GM23338 (cell line): ENCODE results near the gene ZCCHC17.

Source experiments
- CREB1 ChIP-seq: fragments of 250-450 bp; sonication (Bioruptor Pico); IDR thresholded peaks from 2 replicates; pipeline ENCODE4 v1.5.0; 2020; ENCODE audit warnings: low read depth, mild to moderate bottlenecking, moderate library complexity
- CTCF ChIP-seq, 2 experiments: fragments of 200-600 bp in 1 of 2; sonication (generic) in 1 of 2; conservative IDR thresholded peaks; 2 replicates each; pipeline versions ENCODE4 v1.5.1 to v1.6.1; 2016 to 2017; ENCODE audit warnings: antibody characterized with exemption in 2 of 2, low read depth in 2 of 2, mild to moderate bottlenecking in 2 of 2, moderate library complexity in 1 of 2
- ETS1 ChIP-seq: IDR thresholded peaks from 2 replicates; pipeline ENCODE4 v1.6.1; 2016; ENCODE audit warnings: antibody characterized with exemption
- EZH2 ChIP-seq: fragments of 200-600 bp; sonication (generic); IDR thresholded peaks from one replicate; pipeline ENCODE4 v1.8.0; 2017; ENCODE audit warnings: antibody characterized with exemption, mild to moderate bottlenecking, low read depth; ENCODE audit not compliant: unreplicated experiment
- EZH2phosphoT487 ChIP-seq: fragments of 200-600 bp; sonication (generic); IDR thresholded peaks from one replicate; pipeline ENCODE4 v1.8.1; 2018; ENCODE audit warnings: antibody characterized with exemption; ENCODE audit not compliant: unreplicated experiment
- JUNB ChIP-seq: IDR thresholded peaks from one replicate; pipeline ENCODE4 v1.6.1; 2016; ENCODE audit warnings: antibody characterized with exemption; ENCODE audit not compliant: unreplicated experiment
- NANOG ChIP-seq: IDR thresholded peaks from 2 replicates; pipeline ENCODE4 v1.6.1; 2016; ENCODE audit warnings: antibody characterized with exemption, borderline replicate concordance
- POLR2AphosphoS5 ChIP-seq: IDR thresholded peaks from 2 replicates; pipeline ENCODE4 v1.6.1; 2016; ENCODE audit warnings: antibody characterized with exemption, low read depth
- STAT1 ChIP-seq: IDR thresholded peaks from one replicate; pipeline ENCODE4 v1.6.1; 2016; ENCODE audit warnings: antibody characterized with exemption; ENCODE audit not compliant: unreplicated experiment
- ZNF114 ChIP-seq: fragments of 250-450 bp; sonication (Bioruptor Pico); IDR thresholded peaks from 2 replicates; pipeline ENCODE4 v1.5.0; 2020; ENCODE audit warnings: mild to moderate bottlenecking, moderate library complexity
- ZNF331 ChIP-seq: fragments of 250-450 bp; sonication (Bioruptor Pico); IDR thresholded peaks from 2 replicates; pipeline ENCODE4 v1.5.0; 2020; ENCODE audit warnings: low read depth, mild to moderate bottlenecking, moderate library complexity
- TF ChIP-seq, protein P1 (sequence below): IDR thresholded peaks from one replicate; pipeline ENCODE4 v1.6.1; 2018; ENCODE audit warnings: antibody characterized with exemption; ENCODE audit not compliant: unreplicated experiment
- TF ChIP-seq, protein P2 (sequence below): fragments of 250-450 bp; sonication (Bioruptor Pico); IDR thresholded peaks from 2 replicates; pipeline ENCODE4 v1.5.0; 2020; ENCODE audit warnings: mild to moderate bottlenecking, moderate library complexity

GRCh38 chr1:31410871-31411270, 114.0 kb downstream of the ZCCHC17 start:
- TF ChIP-seq CTCF (conservative IDR thresholded peaks at IDR 0.05; ENCODE audit: low read depth in 2 of 2) (no peak), ZNF331 (CRISPR knock-in tag) (no peak), EZH2 (no peak), NANOG (no peak), JUNB (no peak), POLR2AphosphoS5 (no peak), CREB1 (CRISPR knock-in tag) (no peak), ZNF114 (no peak), EZH2phosphoT487 (no peak), ETS1 (no peak), STAT1 (no peak)
- TF ChIP-seq, protein P1, sequence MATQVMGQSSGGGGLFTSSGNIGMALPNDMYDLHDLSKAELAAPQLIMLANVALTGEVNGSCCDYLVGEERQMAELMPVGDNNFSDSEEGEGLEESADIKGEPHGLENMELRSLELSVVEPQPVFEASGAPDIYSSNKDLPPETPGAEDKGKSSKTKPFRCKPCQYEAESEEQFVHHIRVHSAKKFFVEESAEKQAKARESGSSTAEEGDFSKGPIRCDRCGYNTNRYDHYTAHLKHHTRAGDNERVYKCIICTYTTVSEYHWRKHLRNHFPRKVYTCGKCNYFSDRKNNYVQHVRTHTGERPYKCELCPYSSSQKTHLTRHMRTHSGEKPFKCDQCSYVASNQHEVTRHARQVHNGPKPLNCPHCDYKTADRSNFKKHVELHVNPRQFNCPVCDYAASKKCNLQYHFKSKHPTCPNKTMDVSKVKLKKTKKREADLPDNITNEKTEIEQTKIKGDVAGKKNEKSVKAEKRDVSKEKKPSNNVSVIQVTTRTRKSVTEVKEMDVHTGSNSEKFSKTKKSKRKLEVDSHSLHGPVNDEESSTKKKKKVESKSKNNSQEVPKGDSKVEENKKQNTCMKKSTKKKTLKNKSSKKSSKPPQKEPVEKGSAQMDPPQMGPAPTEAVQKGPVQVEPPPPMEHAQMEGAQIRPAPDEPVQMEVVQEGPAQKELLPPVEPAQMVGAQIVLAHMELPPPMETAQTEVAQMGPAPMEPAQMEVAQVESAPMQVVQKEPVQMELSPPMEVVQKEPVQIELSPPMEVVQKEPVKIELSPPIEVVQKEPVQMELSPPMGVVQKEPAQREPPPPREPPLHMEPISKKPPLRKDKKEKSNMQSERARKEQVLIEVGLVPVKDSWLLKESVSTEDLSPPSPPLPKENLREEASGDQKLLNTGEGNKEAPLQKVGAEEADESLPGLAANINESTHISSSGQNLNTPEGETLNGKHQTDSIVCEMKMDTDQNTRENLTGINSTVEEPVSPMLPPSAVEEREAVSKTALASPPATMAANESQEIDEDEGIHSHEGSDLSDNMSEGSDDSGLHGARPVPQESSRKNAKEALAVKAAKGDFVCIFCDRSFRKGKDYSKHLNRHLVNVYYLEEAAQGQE = no peak
- TF ChIP-seq, protein P2, sequence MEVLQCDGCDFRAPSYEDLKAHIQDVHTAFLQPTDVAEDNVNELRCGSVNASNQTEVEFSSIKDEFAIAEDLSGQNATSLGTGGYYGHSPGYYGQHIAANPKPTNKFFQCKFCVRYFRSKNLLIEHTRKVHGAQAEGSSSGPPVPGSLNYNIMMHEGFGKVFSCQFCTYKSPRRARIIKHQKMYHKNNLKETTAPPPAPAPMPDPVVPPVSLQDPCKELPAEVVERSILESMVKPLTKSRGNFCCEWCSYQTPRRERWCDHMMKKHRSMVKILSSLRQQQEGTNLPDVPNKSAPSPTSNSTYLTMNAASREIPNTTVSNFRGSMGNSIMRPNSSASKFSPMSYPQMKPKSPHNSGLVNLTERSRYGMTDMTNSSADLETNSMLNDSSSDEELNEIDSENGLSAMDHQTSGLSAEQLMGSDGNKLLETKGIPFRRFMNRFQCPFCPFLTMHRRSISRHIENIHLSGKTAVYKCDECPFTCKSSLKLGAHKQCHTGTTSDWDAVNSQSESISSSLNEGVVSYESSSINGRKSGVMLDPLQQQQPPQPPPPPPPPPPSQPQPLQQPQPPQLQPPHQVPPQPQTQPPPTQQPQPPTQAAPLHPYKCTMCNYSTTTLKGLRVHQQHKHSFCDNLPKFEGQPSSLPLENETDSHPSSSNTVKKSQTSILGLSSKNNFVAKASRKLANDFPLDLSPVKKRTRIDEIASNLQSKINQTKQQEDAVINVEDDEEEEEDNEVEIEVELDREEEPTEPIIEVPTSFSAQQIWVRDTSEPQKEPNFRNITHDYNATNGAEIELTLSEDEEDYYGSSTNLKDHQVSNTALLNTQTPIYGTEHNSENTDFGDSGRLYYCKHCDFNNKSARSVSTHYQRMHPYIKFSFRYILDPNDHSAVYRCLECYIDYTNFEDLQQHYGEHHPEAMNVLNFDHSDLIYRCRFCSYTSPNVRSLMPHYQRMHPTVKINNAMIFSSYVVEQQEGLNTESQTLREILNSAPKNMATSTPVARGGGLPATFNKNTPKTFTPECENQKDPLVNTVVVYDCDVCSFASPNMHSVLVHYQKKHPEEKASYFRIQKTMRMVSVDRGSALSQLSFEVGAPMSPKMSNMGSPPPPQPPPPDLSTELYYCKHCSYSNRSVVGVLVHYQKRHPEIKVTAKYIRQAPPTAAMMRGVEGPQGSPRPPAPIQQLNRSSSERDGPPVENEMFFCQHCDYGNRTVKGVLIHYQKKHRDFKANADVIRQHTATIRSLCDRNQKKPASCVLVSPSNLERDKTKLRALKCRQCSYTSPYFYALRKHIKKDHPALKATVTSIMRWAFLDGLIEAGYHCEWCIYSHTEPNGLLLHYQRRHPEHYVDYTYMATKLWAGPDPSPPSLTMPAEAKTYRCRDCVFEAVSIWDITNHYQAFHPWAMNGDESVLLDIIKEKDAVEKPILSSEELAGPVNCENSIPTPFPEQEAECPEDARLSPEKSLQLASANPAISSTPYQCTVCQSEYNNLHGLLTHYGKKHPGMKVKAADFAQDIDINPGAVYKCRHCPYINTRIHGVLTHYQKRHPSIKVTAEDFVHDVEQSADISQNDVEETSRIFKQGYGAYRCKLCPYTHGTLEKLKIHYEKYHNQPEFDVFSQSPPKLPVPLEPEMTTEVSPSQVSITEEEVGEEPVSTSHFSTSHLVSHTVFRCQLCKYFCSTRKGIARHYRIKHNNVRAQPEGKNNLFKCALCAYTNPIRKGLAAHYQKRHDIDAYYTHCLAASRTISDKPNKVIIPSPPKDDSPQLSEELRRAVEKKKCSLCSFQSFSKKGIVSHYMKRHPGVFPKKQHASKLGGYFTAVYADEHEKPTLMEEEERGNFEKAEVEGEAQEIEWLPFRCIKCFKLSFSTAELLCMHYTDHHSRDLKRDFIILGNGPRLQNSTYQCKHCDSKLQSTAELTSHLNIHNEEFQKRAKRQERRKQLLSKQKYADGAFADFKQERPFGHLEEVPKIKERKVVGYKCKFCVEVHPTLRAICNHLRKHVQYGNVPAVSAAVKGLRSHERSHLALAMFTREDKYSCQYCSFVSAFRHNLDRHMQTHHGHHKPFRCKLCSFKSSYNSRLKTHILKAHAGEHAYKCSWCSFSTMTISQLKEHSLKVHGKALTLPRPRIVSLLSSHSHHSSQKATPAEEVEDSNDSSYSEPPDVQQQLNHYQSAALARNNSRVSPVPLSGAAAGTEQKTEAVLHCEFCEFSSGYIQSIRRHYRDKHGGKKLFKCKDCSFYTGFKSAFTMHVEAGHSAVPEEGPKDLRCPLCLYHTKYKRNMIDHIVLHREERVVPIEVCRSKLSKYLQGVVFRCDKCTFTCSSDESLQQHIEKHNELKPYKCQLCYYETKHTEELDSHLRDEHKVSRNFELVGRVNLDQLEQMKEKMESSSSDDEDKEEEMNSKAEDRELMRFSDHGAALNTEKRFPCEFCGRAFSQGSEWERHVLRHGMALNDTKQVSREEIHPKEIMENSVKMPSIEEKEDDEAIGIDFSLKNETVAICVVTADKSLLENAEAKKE (CRISPR knock-in tag) = no peak
